Pulmonary artery endothelial cell (primary cell): ENCODE data around the gene ANKZF1. TPM values are rescaled to one million over a fixed set of nuclear protein-coding genes. Genes with fewer than 3 reads are reported as not detected.
A peak's percentile ranks its signal among the peaks of the same experiment; 100 is the strongest.

ENCODE experiments used
- DNase-seq: peaks from one replicate; pipeline ENCODE4 v3.0.0-alpha.2; 2011; ENCODE audit warnings: low read depth, low spot score
- total RNA-seq: library from RNA; depleted of rRNA; stranded (reverse); fragments of >200 nt; gene quantifications from 2 replicates; pipeline ENCODE4 v1.2.3, GENCODE V29; 2014

The ANKZF1 gene
- total RNA-seq, 1 donor from 2014 or later: 18.5 TPM

GRCh38 chr2:219207884-219208740 is 21.5 kb upstream of the ANKZF1 start:
- no peak for DNase-seq

- no peak for DNase-seq
Measured at GRCh38 chr2:219209236-219210195, 20.1 kb upstream of the ANKZF1 start.

GRCh38 chr2:219210196-219210885 is 19.3 kb upstream of the ANKZF1 start:
- DNase-seq: no peak

GRCh38 chr2:219210886-219211362 is 18.7 kb upstream of the ANKZF1 start:
- DNase-seq: no peak

- no peak for DNase-seq
Measured at GRCh38 chr2:219213026-219213415, 16.6 kb upstream of the ANKZF1 start.

GRCh38 chr2:219213486-219214071 is 16.0 kb upstream of the ANKZF1 start:
- DNase-seq: no peak

GRCh38 chr2:219214141-219214540 is 15.5 kb upstream of the ANKZF1 start:
- no peak for DNase-seq

GRCh38 chr2:219214786-219215185 is 14.8 kb upstream of the ANKZF1 start:
- no peak for DNase-seq

- no peak for DNase-seq
Measured at GRCh38 chr2:219215871-219216534, 13.6 kb upstream of the ANKZF1 start.

GRCh38 chr2:219216535-219216915 is 13.1 kb upstream of the ANKZF1 start:
- DNase-seq: no peak

GRCh38 chr2:219218217-219218731 is 11.3 kb upstream of the ANKZF1 start:
- no peak for DNase-seq

- DNase-seq: peak; percentile 67
Measured at GRCh38 chr2:219218732-219219701, 10.6 kb upstream of the ANKZF1 start, which contains the start of gene ABCB6. Gene ABCB6, minus strand, starts transcription at chr2:219218958. Its CDS starts 285 bp downstream, at chr2:219218673.

GRCh38 chr2:219219784-219220532 is 9.6 kb upstream of the ANKZF1 start:
- no peak for DNase-seq

GRCh38 chr2:219220652-219221402 is 8.8 kb upstream of the ANKZF1 start:
- DNase-seq: no peak

- no peak for DNase-seq
Measured at GRCh38 chr2:219221957-219222518, 7.6 kb upstream of the ANKZF1 start.

GRCh38 chr2:219223831-219224610 is 5.6 kb upstream of the ANKZF1 start:
- DNase-seq: no peak
